Measurements from ENCODE around the gene UQCRHL. TPM values are rescaled to one million over a fixed set of nuclear protein-coding genes. Genes with fewer than 3 reads are reported as not detected.
A peak's percentile ranks its signal among the peaks of the same experiment; 100 is the strongest.
"Not testable (repeated sequence)": the region's sequence is repeated elsewhere in the genome, so short reads cannot be mapped to it uniquely, and the experiment has no call there.

UQCRHL gene
- total RNA-seq, 5 donors from 2014 or later (not counting 1 experiment from before 2014, with no cell fraction given) = 0.68 to 1.3 (median 1.1) TPM

GRCh38 chr1:15833842-15834405 lies 26.5 kb upstream of the UQCRHL start:
- ChIA-PET CTCF (interaction anchor here (0.6 to 2.5 kb wide), 18 partner anchors 10 to 237 kb away, joined by 3 to 35 read pairs (median 4); partner anchors contain the start of genes SPEN (in 1 of the 2) and ZBTB17 (in 1 of the 2)), POLR2A (interaction anchor here (0.5 to 2.1 kb wide), 13 partner anchors 13 to 423 kb away, joined by 3 to 85 read pairs (median 6); partner anchors contain the start of genes SPEN (in 2 of the 2), DNAJC16 (in 1 of the 2) and ZBTB17 (in 1 of the 2))
- Mint-ChIP-seq H3K36me3 (peaks cover 4% of the 10 kb centered on the region), H3K27ac (peak overlapping the region; percentile 97), H3K9me3 (no peaks in the 10 kb centered on the region), H3K4me1 (peaks cover 24 to 43% (median 33%) of the 10 kb centered on the region in 3 donors), H3K27me3 (no peaks in the 10 kb centered on the region), H3K4me3 (peak overlapping the region; percentile 90 to 95 (median 92))
- H3K4me1 ChIP-seq (ENCODE audit: control insufficient read depth in 1 of 2, extremely low read depth in 1 of 2, insufficient read depth in 2 of 2, low read length in 2 of 2) = peaks cover 3 to 46% of the 10 kb centered on the region in 2 experiments
- no peaks in the 10 kb centered on the region for H3K9me3 ChIP-seq
- 3% methylated on average over 6 of the region's 10 CpGs for WGBS (ENCODE audit: insufficient coverage)
- peak overlapping the region; percentile 69 to 79 for H3K4me3 ChIP-seq (ENCODE audit: control insufficient read depth in 1 of 2, extremely low read depth in 1 of 2, low read length in 1 of 2)
- no peaks in the 10 kb centered on the region for H3K36me3 ChIP-seq (ENCODE audit: control insufficient read depth in 2 of 2, extremely low read depth in 1 of 2, insufficient read depth in 1 of 2, low read length in 1 of 2)
- no peaks in the 10 kb centered on the region for H3K27me3 ChIP-seq (replicated peaks in 1 of 2; ENCODE audit: control insufficient read depth in 2 of 2, extremely low read depth in 1 of 2, insufficient read depth in 2 of 2, low read length in 1 of 2)
- peak overlapping the region; percentile 93 for H3K27ac ChIP-seq (ENCODE audit: low read length)
- ATAC-seq (replicated peaks in 1 of 4) (no peak), DNase-seq (no peak)

GRCh38 chr1:15833069-15833679 lies 25.7 kb upstream of the UQCRHL start:
- H3K9me3 Mint-ChIP-seq = no peaks in the 10 kb centered on the region
- no peaks in the 10 kb centered on the region for H3K27me3 Mint-ChIP-seq
- CTCF ChIA-PET = interaction anchor here (0.5 to 2.5 kb wide), 17 partner anchors 11 to 393 kb away, joined by 3 to 35 read pairs (median 5); partner anchors contain the start of genes SPEN (in 1 of the 2) and ZBTB17 (in 1 of the 2)
- Histone ChIP-seq H3K4me3 (ENCODE audit: control insufficient read depth in 1 of 2, extremely low read depth in 1 of 2, low read length in 1 of 2) (peak overlapping the region; percentile 69 to 79), H3K4me1 (ENCODE audit: control insufficient read depth in 1 of 2, extremely low read depth in 1 of 2, insufficient read depth in 2 of 2, low read length in 2 of 2) (peaks cover 3 to 46% of the 10 kb centered on the region in 2 experiments), H3K27ac (ENCODE audit: low read length) (peak overlapping the region; percentile 93), H3K36me3 (ENCODE audit: control insufficient read depth in 2 of 2, extremely low read depth in 1 of 2, insufficient read depth in 1 of 2, low read length in 1 of 2) (no peaks in the 10 kb centered on the region), H3K9me3 (no peaks in the 10 kb centered on the region), H3K27me3 (replicated peaks in 1 of 2; ENCODE audit: control insufficient read depth in 2 of 2, extremely low read depth in 1 of 2, insufficient read depth in 2 of 2, low read length in 1 of 2) (no peaks in the 10 kb centered on the region)
- peak overlapping the region; percentile 90 to 95 (median 92) for H3K4me3 Mint-ChIP-seq
- H3K4me1 Mint-ChIP-seq = peaks cover 24 to 43% (median 33%) of the 10 kb centered on the region in 3 donors
- DNase-seq (peak in 34 of 35 experiments; percentile 20 to 73 (median 42)), ATAC-seq (replicated peaks in 1 of 4) (no peak)
- H3K36me3 Mint-ChIP-seq = peaks cover 4% of the 10 kb centered on the region
- H3K27ac Mint-ChIP-seq = peak overlapping the region; percentile 97
- WGBS (ENCODE audit: insufficient coverage) = 27% methylated on average over 8 of the region's 24 CpGs
- POLR2A ChIA-PET = interaction anchor here (0.5 to 2.1 kb wide), 16 partner anchors 14 to 413 kb away, joined by 3 to 85 read pairs (median 7); partner anchors contain the start of genes SPEN (in 2 of the 2), DNAJC16 (in 1 of the 2) and ZBTB17 (in 1 of the 2)

DNA sequence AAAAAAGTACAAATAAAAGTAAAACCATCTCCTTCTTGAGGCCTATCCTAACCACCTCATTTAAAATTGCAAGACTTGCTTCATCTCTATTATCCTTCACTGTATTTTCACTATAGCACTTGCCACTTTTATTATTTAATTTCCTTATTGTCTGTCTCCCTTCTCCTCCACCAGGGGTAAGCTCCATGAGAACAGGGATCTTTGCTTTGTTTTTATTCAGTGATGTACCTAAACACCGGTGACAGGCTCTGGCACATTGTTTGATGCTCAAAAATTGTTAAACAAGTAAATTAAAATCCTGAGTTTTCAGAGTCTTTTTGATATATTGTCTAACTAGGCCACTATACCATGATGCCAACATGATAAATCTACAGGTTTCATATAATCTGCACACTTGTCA lies 22.8 kb upstream of the UQCRHL start:
- Mint-ChIP-seq H3K9me3 (no peaks in the 10 kb centered on the region), H3K27ac (no peak overlapping the region), H3K36me3 (peaks cover 4% of the 10 kb centered on the region), H3K27me3 (no peaks in the 10 kb centered on the region), H3K4me1 (peaks cover 23 to 36% (median 24%) of the 10 kb centered on the region in 3 donors), H3K4me3 (no peak overlapping the region)
- H3K9me3 ChIP-seq = no peaks in the 10 kb centered on the region
- CTCF ChIA-PET = interaction anchor here in 1 of 2 donors (1.0 kb wide), 1 partner anchor 45 kb away, joined by 3 read pairs; no protein-coding TSS in a partner anchor
- no peak overlapping the region for H3K27ac ChIP-seq (ENCODE audit: low read length)
- POLR2A ChIA-PET = no interaction called here
- no peaks in the 10 kb centered on the region for H3K27me3 ChIP-seq (replicated peaks in 1 of 2; ENCODE audit: control insufficient read depth in 2 of 2, extremely low read depth in 1 of 2, insufficient read depth in 2 of 2, low read length in 1 of 2)
- ATAC-seq (replicated peaks in 1 of 4) (no peak), DNase-seq (no peak)
- H3K4me3 ChIP-seq (ENCODE audit: control insufficient read depth in 1 of 2, extremely low read depth in 1 of 2, low read length in 1 of 2) = no peak overlapping the region
- peaks cover 3 to 28% of the 10 kb centered on the region in 2 experiments for H3K4me1 ChIP-seq (ENCODE audit: control insufficient read depth in 1 of 2, extremely low read depth in 1 of 2, insufficient read depth in 2 of 2, low read length in 2 of 2)
- no peaks in the 10 kb centered on the region for H3K36me3 ChIP-seq (ENCODE audit: control insufficient read depth in 2 of 2, extremely low read depth in 1 of 2, insufficient read depth in 1 of 2, low read length in 1 of 2)
- no CpG with 5 or more reads among the region's 1 CpG for WGBS (ENCODE audit: insufficient coverage)

GRCh38 chr1:15828931-15829330 lies 21.5 kb upstream of the UQCRHL start:
- DNase-seq; H3K27me3 ChIP-seq (replicated peaks in 1 of 2; ENCODE audit: control insufficient read depth in 2 of 2, extremely low read depth in 1 of 2, insufficient read depth in 2 of 2, low read length in 1 of 2); H3K36me3 Mint-ChIP-seq; H3K27me3 Mint-ChIP-seq; H3K4me3 ChIP-seq (ENCODE audit: control insufficient read depth in 1 of 2, extremely low read depth in 1 of 2, low read length in 1 of 2); H3K9me3 ChIP-seq; H3K27ac Mint-ChIP-seq; H3K4me3 Mint-ChIP-seq; ATAC-seq (replicated peaks in 1 of 4); CTCF ChIA-PET; POLR2A ChIA-PET; H3K9me3 Mint-ChIP-seq; H3K36me3 ChIP-seq (ENCODE audit: control insufficient read depth in 2 of 2, extremely low read depth in 1 of 2, insufficient read depth in 1 of 2, low read length in 1 of 2); H3K27ac ChIP-seq (ENCODE audit: low read length): not testable (repeated sequence)
- WGBS (ENCODE audit: insufficient coverage) = 95% methylated on average over 4 of the region's 14 CpGs
- peaks cover 23 to 35% (median 24%) of the 10 kb centered on the region in 3 donors for H3K4me1 Mint-ChIP-seq
- H3K4me1 ChIP-seq (ENCODE audit: control insufficient read depth in 1 of 2, extremely low read depth in 1 of 2, insufficient read depth in 2 of 2, low read length in 2 of 2) = peaks cover 3 to 22% of the 10 kb centered on the region in 2 experiments

GRCh38 chr1:15827567-15827966 lies 20.1 kb upstream of the UQCRHL start:
- H3K27ac Mint-ChIP-seq, CTCF ChIA-PET, H3K9me3 Mint-ChIP-seq: not testable (repeated sequence)

GRCh38 chr1:15826810-15827507 lies 19.5 kb upstream of the UQCRHL start:
- DNase-seq = no peak
- H3K27me3 ChIP-seq (replicated peaks in 1 of 2; ENCODE audit: control insufficient read depth in 2 of 2, extremely low read depth in 1 of 2, insufficient read depth in 2 of 2, low read length in 1 of 2) = no peaks in the 10 kb centered on the region
- peaks cover 4% of the 10 kb centered on the region for H3K36me3 Mint-ChIP-seq
- no peak for ATAC-seq (replicated peaks in 1 of 4)
- H3K4me1 Mint-ChIP-seq = peaks cover 14 to 26% (median 17%) of the 10 kb centered on the region in 3 donors
- CTCF ChIA-PET = no interaction called here
- peaks cover 0 to 7% of the 10 kb centered on the region in 2 experiments for H3K4me1 ChIP-seq (ENCODE audit: control insufficient read depth in 1 of 2, extremely low read depth in 1 of 2, insufficient read depth in 2 of 2, low read length in 2 of 2)
- no peaks in the 10 kb centered on the region for H3K36me3 ChIP-seq (ENCODE audit: control insufficient read depth in 2 of 2, extremely low read depth in 1 of 2, insufficient read depth in 1 of 2, low read length in 1 of 2)
- no peak overlapping the region for H3K27ac Mint-ChIP-seq
- H3K9me3 ChIP-seq = no peaks in the 10 kb centered on the region
- POLR2A ChIA-PET = no interaction called here
- 100% methylated on average over 1 of the region's 6 CpGs for WGBS (ENCODE audit: insufficient coverage)
- no peaks in the 10 kb centered on the region for H3K9me3 Mint-ChIP-seq
- no peak overlapping the region for H3K27ac ChIP-seq (ENCODE audit: low read length)
- no peaks in the 10 kb centered on the region for H3K27me3 Mint-ChIP-seq
- no peak overlapping the region for H3K4me3 Mint-ChIP-seq
- H3K4me3 ChIP-seq (ENCODE audit: control insufficient read depth in 1 of 2, extremely low read depth in 1 of 2, low read length in 1 of 2) = no peak overlapping the region

More at GRCh38 chr1:15827567-15827966, 20.1 kb upstream of the UQCRHL start:
- H3K27me3 Mint-ChIP-seq; ATAC-seq (replicated peaks in 1 of 4); H3K27ac ChIP-seq (ENCODE audit: low read length); H3K9me3 ChIP-seq; DNase-seq; H3K36me3 Mint-ChIP-seq; H3K27me3 ChIP-seq (replicated peaks in 1 of 2; ENCODE audit: control insufficient read depth in 2 of 2, extremely low read depth in 1 of 2, insufficient read depth in 2 of 2, low read length in 1 of 2); POLR2A ChIA-PET; H3K36me3 ChIP-seq (ENCODE audit: control insufficient read depth in 2 of 2, extremely low read depth in 1 of 2, insufficient read depth in 1 of 2, low read length in 1 of 2); H3K4me3 Mint-ChIP-seq; H3K4me3 ChIP-seq (ENCODE audit: control insufficient read depth in 1 of 2, extremely low read depth in 1 of 2, low read length in 1 of 2): not testable (repeated sequence)
- H3K4me1 Mint-ChIP-seq = peaks cover 15 to 27% (median 18%) of the 10 kb centered on the region in 3 donors
- WGBS (ENCODE audit: insufficient coverage) = 100% methylated on average over 2 of the region's 15 CpGs
- H3K4me1 ChIP-seq (ENCODE audit: control insufficient read depth in 1 of 2, extremely low read depth in 1 of 2, insufficient read depth in 2 of 2, low read length in 2 of 2) = peaks cover 0 to 12% of the 10 kb centered on the region in 2 experiments

Measured in T-cell (primary cell).